GDM1 (cell line): Measurements from ENCODE around the gene ANGPTL4.
"Not testable (repeated sequence)": the region's sequence is repeated elsewhere in the genome, so short reads cannot be mapped to it uniquely, and the experiment has no call there.

Experiments
- DNase-seq: peaks from one replicate; lab custom pipeline; 2025; lab: John Stamatoyannopoulos, UW

ANGPTL4 gene

GRCh38 chr19:8334458-8335342 is 29.3 kb upstream of the ANGPTL4 start:
- DNase-seq = no peak

GRCh38 chr19:8335343-8336071 is 28.4 kb upstream of the ANGPTL4 start:
- no peak for DNase-seq

- DNase-seq = no peak
Observed at GRCh38 chr19:8336072-8336569, 27.8 kb upstream of the ANGPTL4 start.

GRCh38 chr19:8336660-8337059 is 27.3 kb upstream of the ANGPTL4 start:
- no peak for DNase-seq

GRCh38 chr19:8337728-8338127 is 26.2 kb upstream of the ANGPTL4 start:
- no peak for DNase-seq

GRCh38 chr19:8338835-8339234 is 25.1 kb upstream of the ANGPTL4 start:
- no peak for DNase-seq

- no peak for DNase-seq
Observed at GRCh38 chr19:8340341-8341096, 23.4 kb upstream of the ANGPTL4 start.

- DNase-seq = not testable (repeated sequence)
Observed at GRCh38 chr19:8341504-8341903, 22.5 kb upstream of the ANGPTL4 start.

GRCh38 chr19:8342316-8342683 is 21.7 kb upstream of the ANGPTL4 start:
- no peak for DNase-seq

GRCh38 chr19:8342684-8343482 is 21.1 kb upstream of the ANGPTL4 start, which contains the start of gene KANK3:
Gene KANK3, minus strand, starts transcription at chr19:8343262. Its CDS starts 5,434 bp downstream, at chr19:8337828.
- peak; percentile 85 for DNase-seq

GRCh38 chr19:8343483-8343844 is 20.5 kb upstream of the ANGPTL4 start:
- DNase-seq = no peak

- not testable (repeated sequence) for DNase-seq
Observed at GRCh38 chr19:8349629-8350372, 14.2 kb upstream of the ANGPTL4 start.

- DNase-seq = no peak
Observed at GRCh38 chr19:8352134-8352827, 11.7 kb upstream of the ANGPTL4 start.

GRCh38 chr19:8352845-8353244 is 11.1 kb upstream of the ANGPTL4 start:
- not testable (repeated sequence) for DNase-seq

GRCh38 chr19:8355631-8356402 is 8.1 kb upstream of the ANGPTL4 start:
- no peak for DNase-seq

GRCh38 chr19:8357007-8357521 is 6.9 kb upstream of the ANGPTL4 start:
- DNase-seq = no peak

GRCh38 chr19:8358948-8359347 is 5.0 kb upstream of the ANGPTL4 start:
- DNase-seq = no peak

GRCh38 chr19:8360196-8360595 is 3.8 kb upstream of the ANGPTL4 start:
- DNase-seq = no peak
